Left kidney (tissue), 2 donors: ENCODE data around the gene GRHL1. TPM values are rescaled to one million over a fixed set of nuclear protein-coding genes. Genes with fewer than 3 reads are reported as not detected.
"Not testable (repeated sequence)": the region's sequence is repeated elsewhere in the genome, so short reads cannot be mapped to it uniquely, and the experiment has no call there.

ENCODE experiments used
- DNase-seq: peaks from one replicate; pipeline ENCODE4 v3.0.0-alpha.2; 2013
- polyA plus RNA-seq: library from polyadenylated mRNA; unstranded; fragments of 120-200 nt; gene quantifications from one replicate; pipeline ENCODE4 v1.2.1, GENCODE V29; 2013; ENCODE audit not compliant: insufficient read length

GRHL1 gene
- polyA plus RNA-seq, 1 donor: 7.2 TPM

DNA sequence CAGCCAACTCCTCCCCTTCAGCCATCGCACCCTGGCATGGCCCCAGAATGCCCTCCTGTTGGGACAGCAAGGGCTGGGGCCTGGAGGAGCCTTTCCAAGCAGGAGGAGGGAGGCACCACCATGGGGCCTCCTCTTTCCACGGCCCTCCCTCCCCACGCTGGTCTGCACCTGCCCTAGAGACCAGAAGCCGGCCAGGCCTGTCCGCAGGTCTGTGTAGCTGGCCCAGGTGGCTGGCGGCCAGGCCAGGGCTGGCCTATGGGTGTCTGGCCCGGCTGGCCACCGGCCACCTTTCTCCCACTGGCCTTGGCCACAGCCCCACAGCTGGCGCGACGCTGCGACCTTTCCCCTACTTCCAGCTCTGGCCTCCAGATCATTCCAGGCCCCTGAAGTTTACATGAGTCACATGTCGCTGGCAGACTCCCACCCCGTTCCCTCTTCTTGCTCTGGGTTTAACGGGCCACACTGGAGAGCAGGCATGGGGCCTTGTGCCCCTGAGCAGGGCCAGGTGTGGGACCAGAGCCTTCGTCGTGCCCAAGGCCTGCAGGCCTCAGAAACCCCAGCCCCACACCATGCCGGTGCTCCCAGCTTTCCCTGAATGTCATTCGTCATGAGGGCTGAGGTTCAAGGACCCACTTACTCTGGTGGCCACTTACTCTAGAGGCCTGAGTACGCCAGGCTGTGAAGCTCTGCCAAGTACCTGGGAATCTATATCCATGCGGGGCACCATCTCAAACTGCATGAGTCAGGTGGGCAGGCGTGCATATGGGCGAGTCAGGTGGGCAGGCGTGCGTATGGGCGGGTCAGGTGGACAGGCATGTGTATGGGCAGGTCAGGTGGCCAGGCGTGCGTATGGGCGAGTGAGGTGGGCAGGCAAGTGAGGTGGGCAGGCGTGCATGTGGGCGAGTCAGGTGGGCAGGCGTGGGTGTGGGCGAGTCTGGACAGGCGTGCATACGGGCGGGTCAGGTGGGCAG, 58.6 kb downstream of the GRHL1 start:
- DNase-seq: no peak

DNA sequence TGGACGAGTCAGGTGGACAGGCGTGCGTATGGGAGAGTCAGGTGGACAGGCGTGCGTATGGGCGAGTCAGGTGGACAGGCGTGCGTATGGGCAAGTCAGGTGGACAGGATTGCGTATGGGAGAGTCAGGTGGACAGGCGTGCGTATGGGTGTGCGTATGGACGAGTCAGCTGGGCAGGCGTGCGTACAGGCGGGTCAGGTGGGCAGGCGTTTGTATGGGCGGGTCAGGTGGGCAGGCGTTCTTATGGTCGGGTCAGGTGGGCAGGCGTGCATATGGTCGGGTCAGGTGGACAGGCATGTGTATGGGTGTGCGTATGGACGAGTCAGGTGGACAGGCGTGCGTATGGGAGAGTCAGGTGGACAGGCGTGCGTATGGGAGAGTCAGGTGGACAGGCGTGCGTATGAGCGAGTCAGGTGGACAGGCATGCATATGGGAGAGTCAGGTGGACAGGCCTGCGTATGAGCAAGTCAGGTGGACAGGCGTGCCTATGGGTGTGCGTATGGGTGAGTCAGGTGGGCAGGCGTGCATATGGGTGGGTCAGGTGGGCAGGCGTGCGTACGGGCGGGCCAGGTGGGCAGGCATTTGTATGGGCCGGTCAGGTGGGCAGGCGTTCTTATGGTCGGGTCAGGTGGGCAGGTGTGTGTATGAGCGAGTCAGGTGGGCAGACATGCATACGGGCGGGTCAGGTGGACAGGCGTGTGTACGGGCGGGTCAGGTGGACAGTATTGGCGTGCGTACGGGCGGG, 59.5 kb downstream of the GRHL1 start:
- not testable (repeated sequence) for DNase-seq

DNA sequence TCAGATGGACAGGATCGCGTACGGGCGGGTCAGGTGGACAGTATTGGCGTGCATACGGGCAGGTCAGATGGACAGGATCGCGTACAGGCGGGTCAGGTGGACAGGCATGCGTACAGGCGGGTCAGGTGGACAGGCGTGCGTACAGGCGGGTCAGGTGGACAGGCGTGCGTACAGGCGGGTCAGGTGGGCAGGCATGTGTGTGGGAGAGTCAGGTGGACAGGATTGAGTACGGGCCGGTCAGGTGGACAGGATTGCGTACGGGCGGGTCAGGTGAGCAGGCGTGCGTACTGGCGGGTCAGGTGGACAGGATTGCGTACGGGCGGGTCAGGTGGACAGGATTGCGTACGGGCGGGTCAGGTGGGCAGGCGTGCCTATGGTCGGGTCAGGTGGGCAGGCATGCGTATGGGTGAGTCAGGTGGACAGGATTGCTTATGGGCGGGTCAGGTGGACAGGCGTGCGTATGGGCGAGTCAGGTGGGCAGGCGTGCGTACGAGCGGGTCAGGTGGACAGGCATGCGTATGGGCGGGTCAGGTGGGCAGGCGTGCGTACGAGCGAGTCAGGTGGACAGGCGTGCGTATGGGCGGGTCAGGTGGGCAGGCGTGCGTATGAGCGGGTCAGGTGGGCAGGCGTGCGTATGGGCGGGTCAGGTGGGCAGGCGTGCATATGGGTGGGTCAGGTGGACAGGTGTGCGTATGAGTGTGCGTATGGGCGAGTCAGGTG, 60.3 kb downstream of the GRHL1 start:
- DNase-seq: not testable (repeated sequence)

DNA sequence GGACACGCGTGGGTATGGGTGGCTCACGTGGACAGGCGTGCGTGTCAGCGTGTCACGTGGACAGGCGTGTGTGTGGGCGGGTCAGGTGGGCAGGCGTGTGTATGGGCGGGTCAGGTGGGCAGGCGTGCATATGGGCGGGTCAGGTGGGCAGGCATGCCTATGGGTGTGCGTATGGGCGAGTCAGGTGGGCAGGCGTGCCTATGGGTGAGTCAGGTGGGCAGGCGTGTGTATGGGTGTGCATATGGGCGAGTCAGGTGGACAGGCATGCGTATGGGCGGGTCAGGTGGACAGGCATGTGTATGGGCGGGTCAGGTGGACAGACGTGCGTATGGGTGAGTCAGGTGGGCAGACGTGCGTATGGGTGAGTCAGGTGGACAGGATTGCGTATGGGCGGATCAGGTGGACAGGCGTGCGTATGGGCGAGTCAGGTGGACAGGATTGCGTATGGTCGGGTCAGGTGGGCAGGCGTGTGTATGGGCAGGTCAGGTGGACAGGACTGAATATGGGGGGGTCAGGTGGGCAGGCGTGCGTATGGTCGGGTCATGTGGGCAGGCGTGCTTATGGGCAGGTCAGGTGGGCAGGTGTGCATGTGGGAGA, 61.0 kb downstream of the GRHL1 start:
- DNase-seq: not testable (repeated sequence)

GRCh38 chr2:10012963-10013461, 61.5 kb downstream of the GRHL1 start:
- no peak for DNase-seq

DNA sequence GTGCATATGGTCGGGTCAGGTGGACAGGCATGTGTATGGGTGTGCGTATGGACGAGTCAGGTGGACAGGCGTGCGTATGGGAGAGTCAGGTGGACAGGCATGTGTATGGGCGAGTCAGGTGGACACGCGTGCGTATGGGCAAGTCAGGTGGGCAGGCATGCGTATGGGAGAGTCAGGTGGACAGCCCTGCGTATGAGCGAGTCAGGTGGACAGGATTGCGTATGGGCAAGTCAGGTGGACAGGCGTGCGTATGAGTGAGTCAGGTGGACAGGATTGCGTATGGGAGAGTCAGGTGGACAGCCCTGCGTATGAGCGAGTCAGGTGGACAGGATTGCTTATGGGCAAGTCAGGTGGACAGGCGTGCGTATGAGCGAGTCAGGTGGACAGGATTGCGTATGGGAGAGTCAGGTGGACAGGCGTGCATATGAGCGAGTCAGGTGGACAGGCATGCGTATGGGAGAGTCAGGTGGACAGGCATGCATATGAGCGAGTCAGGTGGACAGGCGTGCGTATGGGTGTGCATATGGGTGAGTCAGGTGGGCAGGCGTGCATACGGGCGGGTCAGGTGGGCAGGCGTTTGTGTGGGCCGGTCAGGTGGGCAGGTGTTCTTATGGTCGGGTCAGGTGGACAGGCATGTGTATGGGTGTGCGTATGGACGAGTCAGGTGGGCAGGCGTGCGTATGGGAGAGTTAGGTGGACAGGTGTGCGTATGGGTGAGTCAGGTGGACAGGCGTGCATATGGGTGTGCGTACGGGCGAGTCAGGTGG, 62.3 kb downstream of the GRHL1 start:
- DNase-seq: not testable (repeated sequence)

DNA sequence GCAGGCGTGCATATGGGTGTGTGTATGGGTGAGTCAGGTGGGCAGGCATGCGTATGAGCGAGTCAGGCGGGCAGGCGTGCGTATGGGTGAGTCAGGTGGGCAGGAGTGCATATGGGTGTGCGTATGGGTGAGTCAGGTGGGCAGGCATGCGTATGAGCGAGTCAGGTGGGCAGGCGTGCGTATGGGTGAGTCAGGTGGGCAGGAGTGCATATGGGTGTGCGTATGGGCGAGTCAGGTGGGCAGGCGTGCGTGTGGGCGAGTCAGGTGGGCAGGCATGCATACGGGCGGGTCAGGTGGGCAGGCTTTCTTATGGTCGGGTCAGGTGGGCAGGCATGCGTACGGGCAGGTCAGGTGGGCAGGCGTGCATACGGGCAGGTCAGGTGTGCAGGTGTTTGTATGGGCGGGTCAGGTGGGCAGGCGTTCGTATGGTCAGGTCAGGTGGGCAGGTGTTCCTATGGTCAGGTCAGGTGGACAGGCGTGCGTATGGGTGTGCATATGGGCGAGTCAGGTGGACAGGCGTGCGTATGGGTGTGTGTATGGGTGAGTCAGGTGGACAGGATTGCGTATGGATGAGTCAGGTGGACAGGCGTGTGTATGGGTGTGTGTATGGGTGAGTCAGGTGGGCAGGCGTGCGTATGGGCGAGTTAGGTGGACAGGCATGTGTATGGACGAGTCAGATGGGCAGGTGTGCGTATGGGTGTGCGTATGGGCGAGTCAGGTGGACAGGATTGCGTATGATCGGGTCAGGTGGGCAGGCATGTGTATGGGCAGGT, 63.1 kb downstream of the GRHL1 start:
- DNase-seq: no peak

GRCh38 chr2:10015376-10015989, 64.0 kb downstream of the GRHL1 start:
- DNase-seq: not testable (repeated sequence)

DNA sequence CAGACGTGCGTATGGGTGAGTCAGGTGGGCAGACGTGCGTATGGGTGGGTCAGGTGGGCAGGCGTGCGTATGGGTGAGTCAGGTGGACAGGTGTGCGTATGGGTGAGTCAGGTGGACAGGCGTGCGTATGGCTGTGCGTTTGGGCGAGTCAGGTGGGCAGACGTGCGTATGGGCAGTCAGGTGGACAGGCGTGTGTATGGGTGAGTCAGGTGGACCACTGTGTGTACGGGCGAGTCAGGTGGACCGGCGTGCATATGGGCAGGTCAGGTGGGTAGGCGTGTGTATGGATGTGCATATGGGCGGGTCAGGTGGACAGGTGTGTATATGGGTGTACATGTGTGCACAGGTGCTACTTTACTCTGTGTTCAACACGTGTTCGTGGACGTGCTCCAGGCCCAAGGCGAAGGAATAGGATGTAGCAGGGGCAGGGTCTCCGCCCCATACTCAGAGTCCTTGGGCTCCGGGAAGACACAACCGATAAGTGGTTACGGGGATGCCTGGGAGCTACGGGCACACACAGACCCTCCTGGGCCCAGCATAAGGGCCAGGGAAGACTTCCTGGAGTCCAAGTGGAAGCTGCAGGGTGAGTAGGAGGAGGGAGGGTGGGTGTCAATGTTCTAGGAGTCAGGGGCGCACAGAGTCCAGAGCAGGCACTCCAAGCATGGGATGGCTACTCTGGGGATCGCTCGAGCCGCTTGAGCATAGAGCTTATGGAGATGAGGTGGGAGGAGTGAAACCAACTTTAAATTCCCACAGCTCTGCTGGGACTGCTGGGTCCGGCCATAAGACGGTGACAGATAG, 64.7 kb downstream of the GRHL1 start:
- DNase-seq: no peak

DNA sequence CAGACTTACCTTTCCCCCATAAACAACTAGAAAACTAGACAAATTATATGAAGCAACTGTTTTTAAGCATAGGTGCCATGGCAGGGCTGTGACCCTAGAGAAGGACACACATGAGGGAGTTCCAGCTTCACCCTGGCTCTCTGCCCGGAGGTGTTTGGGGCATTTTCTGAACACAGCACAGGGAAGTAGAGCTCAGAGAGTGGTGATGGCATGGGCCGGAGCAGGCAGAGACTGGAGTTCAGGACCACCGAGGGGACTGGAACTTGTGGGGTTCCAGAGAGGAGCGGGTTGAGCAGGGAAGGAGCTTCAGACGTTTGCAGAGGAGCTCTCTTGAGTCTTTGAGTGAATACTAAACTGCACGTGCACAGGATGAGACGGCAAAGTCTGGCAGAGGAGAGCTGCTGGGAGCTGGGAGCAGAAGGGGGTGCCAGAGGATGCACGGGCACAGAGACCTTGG, 65.3 kb downstream of the GRHL1 start:
- no peak for DNase-seq

- no peak for DNase-seq
Observed at GRCh38 chr2:10017313-10017941, 65.9 kb downstream of the GRHL1 start.

DNA sequence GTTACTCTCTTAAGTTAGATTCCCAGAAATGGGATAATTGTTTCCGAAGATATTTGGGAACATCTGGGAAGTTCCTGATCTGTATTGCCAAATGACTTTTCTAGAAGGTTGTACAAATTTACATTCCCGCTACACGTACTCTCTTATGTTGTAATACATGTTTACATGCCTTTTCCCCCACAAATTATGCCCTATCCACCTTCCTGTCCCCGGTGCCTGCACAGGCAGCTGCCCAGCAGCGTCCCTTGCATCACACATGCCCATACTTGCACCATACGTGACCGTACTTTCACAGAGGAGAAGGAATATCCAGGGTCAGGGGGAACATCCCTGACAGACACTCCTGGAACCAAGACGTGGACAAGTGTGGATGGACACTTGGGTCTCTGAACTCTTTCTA, 67.7 kb downstream of the GRHL1 start:
- DNase-seq: no peak

DNA sequence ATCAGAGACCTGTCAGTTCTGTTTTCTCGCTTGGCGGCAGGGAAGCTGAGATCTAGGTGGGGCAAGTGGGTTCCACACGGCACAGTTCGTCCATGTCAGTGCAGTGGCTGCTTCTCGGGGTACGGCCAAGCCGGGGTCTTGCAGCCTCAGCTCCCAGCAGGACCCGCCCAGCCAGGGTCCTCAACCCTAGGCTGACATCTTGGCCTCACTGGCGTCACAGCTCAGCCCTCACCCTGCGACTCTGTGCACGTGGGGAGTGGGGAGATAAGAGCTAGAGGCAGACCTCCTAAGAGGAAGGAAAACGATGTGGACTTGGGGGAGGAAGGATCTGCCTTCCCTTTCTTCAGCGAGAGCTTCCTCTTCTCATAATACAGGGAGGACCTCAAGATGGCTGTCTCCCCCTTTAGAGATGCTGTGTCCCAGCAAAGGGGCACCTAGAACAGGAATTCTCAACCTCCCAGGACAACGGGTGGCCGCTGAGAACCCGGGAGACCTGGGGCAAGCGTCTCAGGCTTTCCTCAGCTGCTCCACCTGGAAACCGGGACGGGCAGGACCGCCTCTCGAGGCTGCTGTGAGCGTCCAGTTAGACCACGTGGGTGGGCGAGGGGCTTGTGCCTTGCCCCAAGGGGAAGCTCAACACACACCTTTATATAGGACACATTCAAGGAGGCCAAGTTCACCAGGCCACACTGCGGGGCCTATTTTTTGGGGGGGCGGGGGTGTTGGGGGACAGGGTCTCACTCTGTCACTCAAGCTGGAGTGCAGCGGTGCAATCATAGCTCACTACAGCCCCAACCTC, 68.3 kb downstream of the GRHL1 start:
- DNase-seq: no peak

GRCh38 chr2:10022041-10022421, 70.5 kb downstream of the GRHL1 start:
- DNase-seq: no peak

DNA sequence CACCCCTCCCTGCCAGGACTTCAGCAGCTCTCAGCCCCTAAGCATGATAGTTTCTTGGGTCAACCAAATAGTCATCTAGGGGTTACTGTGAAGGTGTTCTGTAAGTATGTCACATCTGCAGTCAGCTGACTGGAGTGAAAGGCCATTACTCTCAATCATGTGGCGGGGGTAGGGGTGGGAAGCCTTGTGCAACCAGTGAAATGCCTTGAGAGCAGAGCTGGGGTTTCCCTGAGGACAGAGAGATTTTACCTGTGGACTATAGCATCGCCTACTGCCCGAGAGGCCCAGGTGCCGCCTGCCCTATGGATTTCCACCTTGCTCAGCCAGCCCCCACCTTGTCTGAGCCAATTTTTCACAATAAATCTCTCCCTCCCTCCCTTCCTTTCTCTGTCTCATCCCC, 71.0 kb downstream of the GRHL1 start:
- no peak for DNase-seq

GRCh38 chr2:10022966-10023662, 71.6 kb downstream of the GRHL1 start:
- no peak for DNase-seq
